SK-N-SH (cell line): Measurements from ENCODE around the gene CHM. TPM values are rescaled to one million over a fixed set of nuclear protein-coding genes. Genes with fewer than 3 reads are reported as not detected.
"Not testable (repeated sequence)": the region's sequence is repeated elsewhere in the genome, so short reads cannot be mapped to it uniquely, and the experiment has no call there.

ENCODE experiments used
- CTCF ChIA-PET: fragments of 300-600, 350-600 bp; formaldehyde crosslinking; extraction: SDS; loops from one replicate; lab custom pipeline; 2021; lab: Yijun Ruan, JAX
- POLR2A ChIA-PET: fragments of 350-600 bp; sonication (Branson Sonifier 250); formaldehyde crosslinking; extraction: SDS; loops from one replicate; lab custom pipeline; 2020; ENCODE audit warnings: antibody characterized with exemption, inconsistent platforms; lab: Yijun Ruan, JAX
- DNase-seq: peaks from one replicate; pipeline ENCODE4 v3.0.0; 2012
- H2AFZ ChIP-seq: fragments of 200-600 bp; sonication (generic); 2 replicates; pipeline ENCODE4 v1.8.1; 2016; ENCODE audit warnings: antibody characterized with exemption, mild to moderate bottlenecking, low read depth
- H3F3A ChIP-seq: fragments of 200-600 bp; sonication (generic); replicated peaks from 2 replicates; pipeline ENCODE3; 2016; ENCODE audit warnings: antibody characterized with exemption, mild to moderate bottlenecking; ENCODE audit not compliant: insufficient read depth
- H3K27ac ChIP-seq, 2 experiments: fragments of 200-500 bp in 1 of 2; fragments of 200-600 bp in 1 of 2; sonication (Bioruptor generic) in 1 of 2; sonication (generic), shearing (Covaris generic) in 1 of 2; 2 replicates each; pipeline versions ENCODE4 v1.5.1 to v1.6.1; 2014 to 2016; ENCODE audit warnings: low read depth in 2 of 2, inconsistent platforms in 1 of 2, low read length in 1 of 2, mild to moderate bottlenecking in 1 of 2, mixed read lengths in 1 of 2
- H3K27me3 ChIP-seq: fragments of 200-600 bp; sonication (generic), shearing (Covaris generic); 2 replicates; pipeline ENCODE4 v1.6.1; 2016; ENCODE audit warnings: mixed run types; ENCODE audit not compliant: insufficient read depth
- H3K36me3 ChIP-seq, 2 experiments: fragments of 200-500 bp in 1 of 2; fragments of 200-600 bp in 1 of 2; sonication (Bioruptor generic) in 1 of 2; sonication (generic) in 1 of 2; replicated peaks in 1 of 2; 2 replicates each; pipeline versions ENCODE3 to v1.5.1; 2014 to 2016; ENCODE audit warnings: low read length in 1 of 2, mild to moderate bottlenecking in 1 of 2; ENCODE audit not compliant: insufficient read depth in 2 of 2, control insufficient read depth in 1 of 2
- H3K4me1 ChIP-seq, 2 experiments: fragments of 200-500 bp in 1 of 2; fragments of 200-600 bp in 1 of 2; sonication (Bioruptor generic) in 1 of 2; sonication (generic), shearing (Covaris generic) in 1 of 2; 2 replicates each; pipeline versions ENCODE4 v1.5.1 to v1.6.1; 2014 to 2016; ENCODE audit warnings: low read depth in 1 of 2, low read length in 1 of 2, mixed run types in 1 of 2; ENCODE audit not compliant: insufficient read depth in 2 of 2, control insufficient read depth in 1 of 2
- H3K4me2 ChIP-seq: fragments of 200-600 bp; sonication (generic), shearing (Covaris generic); 2 replicates; pipeline ENCODE4 v1.6.1; 2017; ENCODE audit warnings: mixed run types
- H3K4me3 ChIP-seq, 2 experiments: fragments of 200-500 bp in 1 of 2; fragments of 200-600 bp in 1 of 2; sonication (Bioruptor generic) in 1 of 2; sonication (generic), shearing (Covaris generic) in 1 of 2; 2 replicates each; pipeline versions ENCODE4 v1.5.1 to v1.8.1; 2014 to 2016; ENCODE audit warnings: low read depth in 2 of 2, inconsistent platforms in 1 of 2, low read length in 1 of 2, mild to moderate bottlenecking in 1 of 2, mixed read lengths in 1 of 2, moderate library complexity in 1 of 2
- H3K79me2 ChIP-seq: fragments of 200-600 bp; sonication (generic); 2 replicates; pipeline ENCODE4 v1.8.1; 2017; ENCODE audit warnings: mild to moderate bottlenecking; ENCODE audit not compliant: insufficient read depth
- H3K9ac ChIP-seq: fragments of 200-600 bp; sonication (generic); 2 replicates; pipeline ENCODE4 v1.6.1; 2017; ENCODE audit warnings: mixed run types
- H3K9me2 ChIP-seq: fragments of 200-600 bp; sonication (generic); 2 replicates; pipeline ENCODE4 v1.6.1; 2017; ENCODE audit warnings: mixed run types
- H3K9me3 ChIP-seq: fragments of 200-600 bp; sonication (generic); 2 replicates; pipeline ENCODE4 v1.6.1; 2017; ENCODE audit warnings: mixed run types, mild to moderate bottlenecking, moderate library complexity
- H4K20me1 ChIP-seq: fragments of 200-600 bp; sonication (generic); 2 replicates; pipeline ENCODE4 v1.6.1; 2017; ENCODE audit warnings: mild to moderate bottlenecking, mixed run types; ENCODE audit not compliant: insufficient read depth
- EP300 ChIP-seq, 2 experiments: IDR thresholded peaks; 2 replicates each; pipeline versions ENCODE4 v1.4.0 to v1.6.1; 2012; ENCODE audit warnings: borderline replicate concordance in 1 of 2, low read depth in 1 of 2, low read length in 1 of 2
- EZH2phosphoT487 ChIP-seq: fragments of 200-600 bp; sonication (generic); IDR thresholded peaks from 2 replicates; pipeline ENCODE4 v1.6.1; 2017; ENCODE audit warnings: low read depth, mixed run types, mild to moderate bottlenecking, antibody characterized with exemption, moderate library complexity, borderline replicate concordance
- FOSL2 ChIP-seq: IDR thresholded peaks from 2 replicates; pipeline ENCODE4 v1.4.0; 2012; ENCODE audit warnings: low read depth, mild to moderate bottlenecking, moderate library complexity, borderline replicate concordance
- FOXJ3 ChIP-seq: sonication (generic); formaldehyde crosslinking; IDR thresholded peaks from 2 replicates; pipeline ENCODE4 v1.5.1; 2020; ENCODE audit warnings: mild to moderate bottlenecking, missing genetic modification reagents
- GABPA ChIP-seq: IDR thresholded peaks from 2 replicates; pipeline ENCODE4 v1.4.0; 2012; ENCODE audit warnings: low read depth, mild to moderate bottlenecking
- IRF3 ChIP-seq: fragments of 150-350 bp; IDR thresholded peaks from 2 replicates; pipeline ENCODE4 v1.6.1; 2016; ENCODE audit warnings: mild to moderate bottlenecking, low read depth, low read length
- TAF1 ChIP-seq: IDR thresholded peaks from 2 replicates; pipeline ENCODE4 v1.6.1; 2012; ENCODE audit warnings: low read depth, mild to moderate bottlenecking, low read length, moderate library complexity, borderline replicate concordance
- TEAD4 ChIP-seq: IDR thresholded peaks from 2 replicates; pipeline ENCODE4 v1.4.0; 2012; ENCODE audit warnings: mild to moderate bottlenecking, borderline replicate concordance; ENCODE audit not compliant: insufficient read depth
- WGBS: methylation state at CpG from one replicate; pipeline ENCODE4 v1.1.6; 2017; ENCODE audit warnings: low lambda C conversion rate; 5-methylcytosine and 5-hydroxymethylcytosine counted together
- polyA plus RNA-seq, 3 experiments: library from polyadenylated mRNA; depleted of rRNA; stranded (reverse); fragments of >200 nt; gene quantifications; 2 replicates each; pipeline ENCODE4 v1.2.3, GENCODE V29; 2012
- TF ChIP-seq, protein P1 (sequence below): IDR thresholded peaks from 2 replicates; pipeline ENCODE4 v1.4.0; 2012; ENCODE audit warnings: low read depth, borderline replicate concordance

CHM gene
- polyA plus RNA-seq, 1 of the 3 experiments (the other 2 are of a cell fraction), result 12.8 TPM

GRCh38 chrX:86016139-86016538 is 31.2 kb downstream of the CHM start (continued):
- no peak for TF ChIP-seq FOSL2
- no peak for TF ChIP-seq EZH2phosphoT487
- no peak for TF ChIP-seq TEAD4

- H3K9me2 ChIP-seq, DNase-seq, H3F3A ChIP-seq, H3K4me3 ChIP-seq, H3K36me3 ChIP-seq, H3K4me2 ChIP-seq, H2AFZ ChIP-seq, H3K4me1 ChIP-seq, H3K9me3 ChIP-seq, H3K27ac ChIP-seq, CTCF ChIA-PET, H4K20me1 ChIP-seq, H3K9ac ChIP-seq, POLR2A ChIA-PET, H3K27me3 ChIP-seq: not testable (repeated sequence)
- 98% methylated on average over 4 of the region's 4 CpGs for WGBS
- H3K79me2 ChIP-seq, result peaks cover 20% of the 10 kb centered on the region
Observed at GRCh38 chrX:86014959-86015358, 32.4 kb downstream of the CHM start.

- H3K9me3 ChIP-seq, result no peaks in the 10 kb centered on the region
- DNase-seq, result no peak
- no peaks in the 10 kb centered on the region for H3F3A ChIP-seq
- POLR2A ChIA-PET, result no interaction called here
- H3K9me2 ChIP-seq, result no peaks in the 10 kb centered on the region
- H3K27me3 ChIP-seq, result no peaks in the 10 kb centered on the region
- H3K4me1 ChIP-seq, result no peaks in the 10 kb centered on the region; a peak in 1 of 4 replicates
- H4K20me1 ChIP-seq, result 0 out of 2 replicates have a peak, but pooled peaks cover 5% of the 10 kb centered on the region
- H3K36me3 ChIP-seq, result peaks cover 3 to 8% of the 10 kb centered on the region in 2 experiments
- H3K4me2 ChIP-seq, result no peak overlapping the region
- no peak overlapping the region for H2AFZ ChIP-seq
- H3K4me3 ChIP-seq, result no peak overlapping the region
- no peak for TF ChIP-seq EP300 (IDR thresholded peaks at IDR 0.05; ENCODE audit: borderline replicate concordance in 1 of 2, low read depth in 1 of 2, low read length in 1 of 2)
- no peak overlapping the region for H3K27ac ChIP-seq
- CTCF ChIA-PET, result no interaction called here
- peaks cover 23% of the 10 kb centered on the region for H3K79me2 ChIP-seq
- 91% methylated on average over 5 of the region's 5 CpGs for WGBS
- no peak overlapping the region for H3K9ac ChIP-seq
Observed at GRCh38 chrX:86014421-86014820, 32.9 kb downstream of the CHM start.

GRCh38 chrX:86013792-86014191 is 33.6 kb downstream of the CHM start:
- DNase-seq, result no peak
- H3K9me2 ChIP-seq, result no peaks in the 10 kb centered on the region
- WGBS, result 97% methylated on average over 3 of the region's 3 CpGs
- CTCF ChIA-PET, result no interaction called here
- 0 out of 2 replicates have a peak, but pooled peaks cover 5% of the 10 kb centered on the region for H4K20me1 ChIP-seq
- POLR2A ChIA-PET, result interaction anchor here (0.6 kb wide), 1 partner anchor 32 kb away, joined by 3 read pairs; no protein-coding TSS in a partner anchor
- no peak overlapping the region for H3K27ac ChIP-seq
- H3K4me1 ChIP-seq, result no peaks in the 10 kb centered on the region; a peak in 1 of 4 replicates
- H3K9ac ChIP-seq, result no peak overlapping the region
- TF ChIP-seq, protein P1, sequence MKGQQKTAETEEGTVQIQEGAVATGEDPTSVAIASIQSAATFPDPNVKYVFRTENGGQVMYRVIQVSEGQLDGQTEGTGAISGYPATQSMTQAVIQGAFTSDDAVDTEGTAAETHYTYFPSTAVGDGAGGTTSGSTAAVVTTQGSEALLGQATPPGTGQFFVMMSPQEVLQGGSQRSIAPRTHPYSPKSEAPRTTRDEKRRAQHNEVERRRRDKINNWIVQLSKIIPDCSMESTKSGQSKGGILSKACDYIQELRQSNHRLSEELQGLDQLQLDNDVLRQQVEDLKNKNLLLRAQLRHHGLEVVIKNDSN, result no peak
- TF ChIP-seq TAF1, result no peak
- no peak for TF ChIP-seq IRF3
- no peak for TF ChIP-seq GABPA
- TF ChIP-seq EZH2phosphoT487, result no peak
- no peak for TF ChIP-seq FOXJ3
- no peak overlapping the region for H3K4me2 ChIP-seq
- no peaks in the 10 kb centered on the region for H3K9me3 ChIP-seq
- no peak overlapping the region for H2AFZ ChIP-seq
- H3K27me3 ChIP-seq, result no peaks in the 10 kb centered on the region
- no peaks in the 10 kb centered on the region for H3F3A ChIP-seq
- H3K79me2 ChIP-seq, result peaks cover 23% of the 10 kb centered on the region
- peaks cover 2 to 4% of the 10 kb centered on the region in 2 experiments for H3K36me3 ChIP-seq
- H3K4me3 ChIP-seq, result no peak overlapping the region
